Mucosa of rectum (tissue), 2 donors: ENCODE measurements around the gene SYT13.

ENCODE experiments used
- H3K27ac ChIP-seq, 2 donors: one replicate each; pipeline ENCODE4 v1.7.0; 2013; ENCODE audit warnings: inconsistent platforms in 2 of 2, low read depth in 2 of 2, low read length in 2 of 2
- H3K27me3 ChIP-seq, 2 donors: one replicate each; pipeline ENCODE4 v1.7.0; 2013; ENCODE audit warnings: low read length in 2 of 2; ENCODE audit not compliant: control insufficient read depth in 2 of 2, insufficient read depth in 2 of 2
- H3K36me3 ChIP-seq, 2 donors: one replicate each; pipeline ENCODE4 v1.7.0; 2013; ENCODE audit warnings: low read length in 2 of 2; ENCODE audit not compliant: control insufficient read depth in 2 of 2, insufficient read depth in 2 of 2
- H3K4me1 ChIP-seq, 2 donors: one replicate each; pipeline ENCODE4 v1.7.0; 2013; ENCODE audit warnings: low read length in 2 of 2, mild to moderate bottlenecking in 1 of 2; ENCODE audit not compliant: control insufficient read depth in 2 of 2, insufficient read depth in 2 of 2
- H3K4me3 ChIP-seq, 2 donors: one replicate each; pipeline ENCODE4 v1.7.0; 2013; ENCODE audit warnings: low read length in 2 of 2
- H3K9ac ChIP-seq, 2 donors: one replicate each; pipeline ENCODE4 v1.7.0; 2013; ENCODE audit warnings: low read length in 2 of 2, low read depth in 1 of 2, mild to moderate bottlenecking in 1 of 2
- H3K9me3 ChIP-seq, 2 donors: one replicate each; pipeline ENCODE4 v1.7.0; 2013; ENCODE audit warnings: low read length in 2 of 2; ENCODE audit not compliant: control insufficient read depth in 2 of 2
- donor health status: healthy.
- donor health status: Normal muscosa, but diverticular disease.

The SYT13 gene

GRCh38 chr11:45204761-45205160, 81.4 kb downstream of the SYT13 start:
- H3K4me3 ChIP-seq, result no peak overlapping the region
- no peaks in the 10 kb centered on the region for H3K27me3 ChIP-seq
- no peak overlapping the region for H3K27ac ChIP-seq
- H3K9me3 ChIP-seq, result no peaks in the 10 kb centered on the region
- H3K36me3 ChIP-seq, result peaks cover 0 to 2% of the 10 kb centered on the region in 2 donors
- no peak overlapping the region for H3K9ac ChIP-seq
- H3K4me1 ChIP-seq, result peaks cover 3 to 10% of the 10 kb centered on the region in 2 donors

- no peak overlapping the region for H3K9ac ChIP-seq
- H3K27me3 ChIP-seq, result no peaks in the 10 kb centered on the region
- H3K4me1 ChIP-seq, result no peaks in the 10 kb centered on the region
- no peak overlapping the region for H3K4me3 ChIP-seq
- H3K9me3 ChIP-seq, result no peaks in the 10 kb centered on the region
- no peak overlapping the region for H3K27ac ChIP-seq
- peaks cover 0 to 2% of the 10 kb centered on the region in 2 donors for H3K36me3 ChIP-seq
Observed at GRCh38 chr11:45193695-45194094, 92.4 kb downstream of the SYT13 start.
